Measurements from ENCODE around the gene AGPAT4.

- no peak for TF ChIP-seq CTCF (IDR thresholded peaks at IDR 0.05; ENCODE audit: extremely low read depth in 1 of 2, insufficient read depth in 1 of 2, low read depth in 1 of 2, low read length in 2 of 2)
- no peak for TF ChIP-seq POLR2AphosphoS5 (IDR thresholded peaks at IDR 0.05; ENCODE audit: insufficient read depth, low read depth, low read length)
- TF ChIP-seq POLR2A (IDR thresholded peaks at IDR 0.05; ENCODE audit: low read depth, low read length), result no peak
These were observed 111.1 kb downstream of the AGPAT4 start for GRCh38 chr6:161162722-161163121.
